Loucy (cell line): ENCODE results near the gene ADAMTS16.

ENCODE experiments used
- CTCF ChIP-seq: fragments of 200-600 bp; sonication (generic); conservative IDR thresholded peaks from 2 replicates; pipeline ENCODE4 v1.5.1; 2014; ENCODE audit warnings: mild to moderate bottlenecking, antibody characterized with exemption, low read length
- EZH2phosphoT487 ChIP-seq: fragments of 200-600 bp; IDR thresholded peaks from 2 replicates; pipeline ENCODE4 v1.6.1; 2018; ENCODE audit warnings: antibody characterized with exemption, mild to moderate bottlenecking, moderate library complexity, borderline replicate concordance

- TF ChIP-seq CTCF (no peak), EZH2phosphoT487 (no peak)
Observed at GRCh38 chr5:5189051-5189430, 48.9 kb downstream of the ADAMTS16 start.
